NCI-H2171 treated with DMSO at 0.1 percent for 48 hours (cell line): ENCODE data around the gene TOP2B.

Source experiments
- DNase-seq: peaks from one replicate; lab custom pipeline; 2025; lab: John Stamatoyannopoulos, UW

TOP2B gene

DNA sequence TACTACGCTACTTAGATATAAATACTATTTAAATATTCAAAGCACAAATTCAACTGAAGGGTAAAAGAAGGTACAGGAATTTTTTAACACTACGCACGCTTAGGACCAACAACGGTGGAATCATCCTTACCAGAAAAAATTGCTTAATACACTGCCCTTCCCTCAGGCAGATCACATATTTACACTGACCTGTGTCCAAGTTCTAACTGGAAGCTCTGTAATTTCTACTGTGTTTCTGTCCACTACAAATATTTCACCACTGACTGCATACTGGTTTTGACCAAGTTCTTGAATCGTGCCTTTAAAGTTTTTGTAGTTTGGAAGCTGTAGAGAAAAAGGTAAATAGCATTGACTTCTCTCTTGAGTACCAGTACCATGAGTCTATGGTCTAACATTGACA is 44.2 kb downstream of the TOP2B start:
- no peak for DNase-seq

DNA sequence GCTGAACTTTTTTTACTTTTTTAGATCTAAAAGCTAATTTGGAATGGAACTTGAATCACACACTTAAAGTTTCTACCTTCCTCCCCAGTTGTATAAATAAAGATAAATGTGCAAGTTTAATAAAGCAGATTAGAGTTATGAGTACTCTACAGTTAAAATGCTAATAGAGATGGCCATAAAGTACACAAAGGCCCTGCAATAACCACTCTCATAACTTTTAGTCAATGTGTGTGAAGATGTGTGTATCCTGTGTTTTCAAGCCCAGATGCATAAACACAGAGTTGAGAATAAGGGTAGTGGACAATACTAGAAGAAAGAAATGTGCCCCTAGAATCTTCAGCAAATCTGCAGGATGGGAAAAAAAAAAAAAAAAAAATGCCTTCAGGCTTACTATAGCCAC is 45.3 kb downstream of the TOP2B start:
- no peak for DNase-seq

DNA sequence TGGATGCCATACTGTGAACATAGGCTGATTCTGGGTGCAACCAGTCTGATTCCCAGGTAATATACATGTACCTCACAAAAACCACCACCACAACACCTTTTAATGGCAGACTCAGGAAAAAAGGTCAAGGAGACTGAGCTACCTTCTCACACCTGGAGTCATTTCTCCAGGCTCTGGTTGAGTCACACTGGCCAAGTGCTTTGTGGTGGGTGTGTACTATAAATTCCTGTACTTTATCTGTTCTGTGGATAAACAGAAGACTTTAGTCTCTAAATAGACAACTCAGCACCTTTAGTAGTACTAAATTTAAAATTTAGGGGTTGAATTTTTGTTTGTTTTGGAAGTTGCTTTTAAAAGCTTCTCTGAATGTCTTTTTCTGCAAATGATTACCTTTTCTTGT is 46.7 kb downstream of the TOP2B start:
- DNase-seq, result no peak

DNA sequence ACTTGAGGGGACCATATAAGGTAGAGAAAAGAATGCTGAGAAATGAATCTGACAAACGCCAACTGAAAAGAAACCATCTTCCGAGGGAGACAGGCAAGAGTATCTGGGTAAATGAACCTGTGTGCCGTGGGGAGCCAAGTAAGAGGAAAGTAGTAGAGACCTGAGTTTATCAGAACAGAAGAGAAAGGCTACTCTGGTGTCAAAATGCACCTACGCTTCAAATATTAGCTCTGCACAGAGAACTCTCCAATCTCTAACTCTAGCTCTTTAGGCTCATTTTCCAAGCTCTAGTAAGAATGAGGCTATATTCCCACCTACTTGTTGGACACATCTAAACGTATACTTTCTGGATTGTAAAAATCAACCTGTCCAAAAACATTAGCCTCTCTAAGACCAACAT is 53.5 kb downstream of the TOP2B start:
- DNase-seq, result no peak

DNA sequence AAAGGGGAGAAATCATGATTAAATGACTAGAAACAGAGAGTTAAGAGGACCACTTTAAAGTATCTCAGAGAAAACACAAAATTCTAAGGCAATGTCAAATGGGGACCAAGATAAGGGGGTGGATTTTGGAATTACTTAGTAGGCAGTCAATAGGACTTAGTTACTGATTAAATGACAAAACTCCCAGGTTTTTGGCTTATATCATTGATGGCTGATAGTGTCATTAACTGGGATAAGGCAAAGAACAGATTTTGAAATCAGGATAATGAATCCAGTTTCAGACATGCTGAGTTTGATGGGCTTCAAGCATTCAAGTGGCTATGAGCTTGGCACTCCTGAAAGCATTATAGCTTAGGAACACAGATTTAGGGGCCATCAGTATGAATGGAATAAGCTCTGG is 53.9 kb downstream of the TOP2B start:
- DNase-seq, result no peak

DNA sequence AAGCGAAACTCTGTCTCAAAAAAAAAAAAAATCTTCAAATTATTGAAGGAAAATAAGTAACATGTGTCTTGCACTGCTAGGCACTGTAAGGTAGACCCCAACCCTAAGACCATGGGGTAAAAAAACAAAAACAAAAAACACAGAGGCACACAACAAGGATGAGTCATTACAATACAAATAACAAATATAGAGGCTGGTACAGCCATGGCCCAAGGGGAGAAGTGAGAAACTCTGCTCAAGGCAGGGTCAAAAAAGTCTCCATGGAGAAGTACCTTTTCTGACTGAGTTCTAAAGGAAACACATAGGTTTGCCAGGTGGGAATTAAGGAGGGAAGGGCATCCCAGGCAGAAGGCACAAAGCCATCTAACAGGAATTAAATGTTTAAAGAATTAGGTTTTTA is 54.5 kb downstream of the TOP2B start:
- no peak for DNase-seq

DNA sequence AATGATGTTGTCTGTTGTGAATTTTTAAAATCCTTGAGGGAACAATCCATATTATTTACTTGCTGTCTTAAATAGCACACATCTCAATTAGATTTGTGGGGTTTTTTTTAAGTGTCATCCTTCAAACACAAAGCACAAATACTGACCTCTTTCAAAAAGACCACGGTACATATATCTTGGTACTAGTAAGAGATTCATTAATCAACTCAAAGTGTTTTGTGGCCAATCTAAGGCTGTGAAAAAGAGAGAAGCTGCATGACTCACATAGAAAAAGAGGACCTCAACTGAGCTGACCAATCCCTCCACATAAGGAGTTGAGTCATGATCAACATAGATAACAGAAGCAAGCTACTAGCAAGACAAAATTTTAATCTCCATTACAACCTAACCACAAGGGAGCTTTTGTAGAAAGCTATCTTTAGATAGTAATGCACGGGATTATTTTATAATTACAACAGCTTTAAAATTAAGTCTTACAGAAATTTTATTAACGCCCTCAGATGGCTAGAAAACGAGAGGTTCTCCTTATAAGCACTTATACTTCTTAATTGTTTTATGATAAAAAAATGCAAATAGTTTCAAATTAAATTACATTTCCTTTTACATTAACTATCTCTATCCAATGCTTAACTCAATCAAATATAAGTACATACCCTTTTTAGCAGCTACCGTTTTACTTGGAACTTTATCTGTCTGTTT is 60.5 kb downstream of the TOP2B start:
- DNase-seq, result no peak

DNA sequence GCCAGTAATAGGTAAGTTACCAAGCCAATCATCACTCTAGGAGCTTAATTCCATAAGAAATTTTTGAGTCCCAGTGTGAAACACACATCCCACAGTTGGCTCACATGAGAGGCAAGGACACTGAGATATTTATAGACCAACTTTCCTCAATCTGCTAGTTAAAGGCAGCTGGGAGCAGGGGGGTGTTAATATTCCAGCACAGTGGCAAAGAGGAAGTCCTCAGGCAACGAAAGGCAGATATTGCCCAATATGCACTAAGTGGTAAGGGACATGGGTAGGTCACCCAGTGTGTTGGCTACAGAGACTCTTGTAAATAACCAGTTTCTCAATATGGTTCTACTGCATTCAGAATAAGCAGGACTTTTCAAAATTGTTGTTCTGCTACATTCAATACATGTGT is 61.0 kb downstream of the TOP2B start:
- DNase-seq, result no peak

DNA sequence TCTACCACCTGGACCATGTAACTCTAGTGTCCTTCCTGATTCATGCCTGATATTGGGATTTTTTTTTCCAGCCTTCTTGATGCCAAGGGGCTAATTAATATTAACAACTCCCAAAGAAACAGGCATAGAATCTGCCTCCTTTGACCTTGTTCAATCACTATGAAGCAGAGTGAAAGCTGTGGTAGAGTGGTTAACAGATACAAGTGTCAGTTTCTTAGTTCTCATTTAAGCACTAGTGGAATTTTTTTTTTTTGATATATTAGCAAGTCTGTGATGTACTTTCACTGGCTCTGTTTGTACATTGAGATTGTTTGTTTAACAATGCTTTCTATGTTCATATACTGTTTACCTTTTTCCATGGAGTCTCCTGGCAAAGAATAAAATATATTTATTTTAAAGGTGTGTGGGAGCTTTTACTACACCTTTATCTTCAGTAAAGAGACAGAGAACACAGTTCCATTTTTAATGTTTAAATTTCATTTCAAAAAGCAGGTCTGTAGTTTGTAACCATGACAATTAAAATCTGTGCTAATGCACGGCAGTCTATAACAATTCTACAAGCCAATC is 67.1 kb downstream of the TOP2B start:
- no peak for DNase-seq

DNA sequence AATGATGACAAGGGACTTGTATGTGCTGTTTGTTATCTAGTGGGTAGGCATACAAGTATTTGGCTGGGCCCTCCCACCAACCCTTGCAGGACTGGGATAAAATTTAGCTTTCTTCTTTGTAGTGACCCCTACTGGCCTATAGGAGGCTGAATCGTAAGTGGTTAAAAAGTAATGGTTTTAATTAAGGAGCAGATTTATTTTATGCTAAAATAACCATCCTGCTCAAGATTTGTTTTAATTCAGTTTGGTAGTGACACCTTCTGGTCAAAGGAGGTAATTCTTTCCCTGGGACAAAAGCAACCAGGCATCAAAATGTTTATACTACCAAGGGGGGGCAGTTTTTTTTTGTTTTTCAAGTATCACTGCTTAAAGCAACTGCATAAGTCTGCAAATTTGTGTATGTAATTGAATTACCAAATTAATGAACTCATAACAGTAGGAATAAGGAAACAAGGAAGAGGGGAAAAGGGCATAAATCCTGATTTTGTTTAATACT is 70.7 kb downstream of the TOP2B start:
- DNase-seq, result peak; percentile 45

DNA sequence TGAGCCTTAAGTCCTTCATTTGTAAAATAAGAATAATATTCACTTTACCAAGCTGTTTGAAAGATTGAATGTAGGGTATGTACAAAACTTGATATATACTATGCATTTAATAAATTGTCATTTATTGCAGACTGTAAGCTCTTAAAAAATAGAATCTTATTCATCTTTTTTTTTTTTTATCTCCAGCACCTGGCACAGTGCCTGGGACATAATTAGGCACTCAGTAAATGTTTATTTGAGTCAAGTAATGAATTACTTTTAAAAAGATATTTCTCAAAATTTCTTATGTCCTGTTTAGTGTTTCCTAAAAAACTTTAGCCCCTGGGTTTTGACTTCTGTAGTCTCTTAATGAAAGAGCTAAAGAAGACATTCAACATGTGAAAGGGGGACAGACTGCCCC is 71.7 kb downstream of the TOP2B start:
- DNase-seq, result no peak

DNA sequence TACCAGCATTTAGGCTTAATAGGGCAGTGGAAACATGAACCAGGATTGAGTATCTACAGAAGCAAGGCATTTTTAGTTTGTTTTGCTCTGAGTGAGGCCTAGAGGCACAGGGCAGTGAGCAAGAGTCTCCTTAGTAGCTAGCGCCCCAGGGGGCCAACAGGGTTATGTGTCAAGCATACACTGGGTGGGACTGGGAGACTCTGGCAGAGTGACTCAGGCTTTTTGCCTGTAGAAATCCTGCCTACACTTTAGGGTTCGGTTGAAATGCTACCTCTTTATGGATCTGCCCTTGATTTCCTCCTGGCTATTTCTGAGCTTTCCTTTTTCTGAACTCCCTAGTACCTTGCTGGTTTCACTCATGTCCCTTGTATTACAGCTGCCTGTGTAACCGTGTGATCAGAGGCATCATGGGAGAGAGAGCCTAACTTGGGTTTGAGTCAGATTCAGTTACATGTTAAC is 72.2 kb downstream of the TOP2B start:
- peak; percentile 40 for DNase-seq

DNA sequence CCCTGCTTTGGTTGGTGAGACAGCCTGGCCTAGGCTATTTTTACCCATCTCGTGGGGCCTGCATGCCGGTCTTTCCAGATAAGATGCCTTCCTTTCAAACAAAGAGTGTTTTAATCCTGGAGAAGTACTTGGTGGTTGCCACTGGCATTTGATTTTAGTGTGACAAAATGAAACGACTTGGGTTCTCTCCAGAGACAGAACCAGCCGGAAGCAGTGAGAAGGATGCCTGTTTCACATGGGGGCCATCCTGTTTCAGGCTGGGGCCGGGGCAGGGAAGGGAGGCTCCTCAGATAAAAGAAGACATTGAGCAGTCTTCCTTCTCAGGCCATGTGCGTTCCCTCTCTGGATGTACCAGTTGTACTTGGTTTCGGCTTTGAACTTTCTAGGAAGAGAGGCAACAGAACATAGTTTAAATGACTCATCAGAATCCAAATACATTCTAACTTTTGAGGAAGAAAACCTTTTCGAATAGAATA is 74.9 kb downstream of the TOP2B start:
- no peak for DNase-seq

DNA sequence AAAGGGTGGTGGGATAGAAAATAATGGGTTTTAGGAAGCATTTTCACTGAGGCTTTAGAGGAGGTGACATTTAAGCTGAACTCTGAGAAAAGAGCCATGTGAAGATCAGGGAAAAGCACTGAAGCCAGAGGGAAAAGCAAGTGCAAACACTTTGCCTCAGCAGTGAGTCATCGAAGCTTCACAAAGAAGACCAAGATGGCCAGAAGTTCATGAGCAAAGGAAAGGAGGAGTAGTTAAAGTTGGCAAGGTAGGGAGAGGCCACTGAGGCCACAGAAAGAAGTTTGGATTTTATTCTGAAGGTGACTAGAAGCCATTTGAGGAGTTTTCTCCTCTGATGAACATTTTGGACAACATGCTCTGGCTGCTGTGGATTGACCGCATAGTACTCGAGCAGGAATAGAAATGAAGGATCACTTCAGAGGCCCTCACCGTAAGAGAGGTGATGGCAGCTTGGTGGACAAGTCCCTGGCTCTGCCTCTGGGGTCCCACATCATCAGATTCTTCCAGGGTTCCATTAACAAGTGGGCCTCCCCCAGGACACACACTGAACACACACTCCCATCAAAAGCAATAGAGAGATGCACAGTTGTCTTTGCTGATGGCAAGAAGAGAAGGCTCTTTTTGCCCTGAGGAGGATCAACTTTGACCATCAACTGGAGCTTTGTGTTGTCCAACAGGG is 75.5 kb downstream of the TOP2B start:
- DNase-seq, result no peak

DNA sequence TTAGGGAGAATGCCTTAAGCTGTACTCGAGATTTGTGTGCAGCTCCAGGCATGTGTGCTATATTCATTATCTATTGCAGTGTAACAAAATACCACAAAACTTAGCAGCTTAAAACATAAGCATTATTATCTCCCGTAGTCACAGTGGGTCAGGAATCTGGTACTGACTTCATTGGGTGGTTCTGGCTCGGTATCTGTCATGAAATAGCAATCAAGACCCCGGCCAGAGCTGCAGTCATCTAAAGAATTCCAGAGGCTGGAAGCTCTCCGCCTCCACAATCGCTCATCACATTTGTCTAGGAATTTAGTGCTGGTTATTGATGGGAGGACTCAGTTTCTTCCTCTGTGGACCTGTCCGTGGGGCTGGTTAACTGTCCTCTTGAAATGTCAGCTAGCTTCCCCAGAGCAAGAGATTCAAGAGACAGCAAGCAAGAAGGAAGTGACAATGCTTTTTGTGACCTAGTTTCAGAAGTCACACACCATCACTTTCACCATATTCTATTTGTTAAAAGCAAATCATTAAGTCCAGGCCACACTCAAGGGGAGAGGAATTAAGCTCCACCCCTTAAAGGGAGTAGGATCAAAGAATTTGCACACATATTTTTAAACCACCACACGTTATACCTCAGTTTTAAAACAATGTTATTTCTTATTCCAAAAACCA is 76.1 kb downstream of the TOP2B start:
- DNase-seq, result no peak

DNA sequence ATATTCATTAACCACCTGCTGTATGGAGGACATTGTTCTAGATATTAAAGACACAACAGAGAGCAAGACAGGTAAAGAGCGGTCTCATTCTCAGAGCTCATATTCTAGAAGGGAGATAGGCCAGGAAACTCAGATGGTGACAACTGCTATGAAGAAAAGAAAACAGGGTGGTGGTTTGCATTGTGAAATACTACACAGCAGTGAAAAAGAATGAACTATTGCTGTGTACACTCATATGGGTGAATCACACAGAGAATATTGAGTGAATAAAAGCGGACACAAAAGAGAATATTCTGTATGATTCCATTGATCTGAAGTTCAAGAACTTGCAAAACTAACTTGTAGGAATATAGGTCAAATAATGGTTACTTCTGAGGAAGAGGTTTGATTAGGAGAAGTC is 76.7 kb downstream of the TOP2B start:
- no peak for DNase-seq

DNA sequence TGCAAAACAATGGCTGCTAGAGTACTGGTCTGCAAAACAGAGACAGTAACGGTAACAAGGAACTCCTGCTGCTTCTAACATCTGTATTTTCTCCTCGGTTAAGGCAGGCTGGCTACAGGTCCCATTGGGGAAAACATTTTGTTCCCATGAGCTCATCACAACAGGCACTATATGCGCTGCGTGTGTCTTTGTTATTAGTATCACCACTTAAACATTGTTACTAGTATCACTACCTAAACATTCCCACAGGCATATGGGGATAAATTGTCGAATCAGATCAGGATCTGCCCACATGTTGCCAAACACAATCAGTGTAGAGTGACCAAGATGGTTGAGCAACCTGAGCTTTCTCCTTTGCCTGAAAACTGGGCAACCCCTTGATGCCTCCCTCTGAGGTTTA is 77.2 kb downstream of the TOP2B start:
- DNase-seq, result no peak

DNA sequence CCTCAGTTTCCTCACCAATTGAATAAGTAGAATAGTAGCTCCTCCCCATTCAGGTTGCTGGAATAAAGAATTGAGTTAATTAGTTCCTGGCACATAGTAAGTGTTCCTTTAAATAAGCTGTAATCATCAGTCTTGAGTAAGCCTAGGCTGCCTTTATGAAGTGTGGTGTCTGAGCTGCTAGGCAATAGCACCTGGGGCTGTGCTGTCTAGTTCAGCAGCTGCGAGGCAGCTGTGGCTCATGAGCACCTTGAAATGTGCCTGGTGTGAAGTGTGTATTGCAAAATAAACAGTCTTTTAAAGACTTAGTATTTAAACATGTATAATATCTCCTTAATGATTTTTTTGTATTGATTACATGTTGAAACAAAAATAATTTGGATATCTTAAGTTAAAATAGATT is 77.6 kb downstream of the TOP2B start:
- DNase-seq, result no peak

DNA sequence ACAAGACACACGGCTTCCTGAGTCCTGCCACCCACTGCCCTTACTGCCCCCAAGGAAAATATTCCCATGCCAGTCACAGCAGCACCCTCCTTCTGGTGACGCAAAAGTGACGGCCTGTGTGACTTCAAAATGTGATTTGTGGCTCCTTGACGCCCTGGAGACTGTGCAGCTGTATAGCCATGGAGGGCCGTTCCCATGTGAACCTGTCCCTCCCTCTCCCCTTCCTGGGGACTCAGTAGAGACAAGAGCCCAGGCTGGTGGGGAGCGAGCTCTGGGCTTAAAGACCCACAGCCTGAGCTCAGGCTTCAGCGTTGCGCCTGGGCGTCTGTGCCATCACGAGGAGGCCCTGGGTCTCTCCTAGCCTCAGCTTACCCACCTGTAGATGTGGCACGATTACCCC is 78.2 kb downstream of the TOP2B start:
- DNase-seq, result no peak

DNA sequence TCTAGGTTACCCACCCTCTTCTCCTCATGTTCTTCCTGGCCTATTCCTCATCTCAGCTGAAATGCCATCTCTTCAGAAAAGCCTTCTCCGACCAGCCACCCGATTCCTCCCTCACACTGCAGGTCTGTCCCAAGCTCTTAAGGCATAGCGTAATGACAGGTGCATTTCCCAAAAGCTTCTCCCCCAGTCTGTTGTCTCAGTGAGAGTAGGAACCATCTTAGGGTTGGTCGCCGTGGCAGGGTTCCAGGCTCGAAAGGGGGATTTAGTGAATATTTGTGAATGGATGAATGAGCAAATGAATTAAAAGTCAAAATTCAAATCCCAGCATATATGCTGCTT is 78.6 kb downstream of the TOP2B start:
- DNase-seq, result no peak

DNA sequence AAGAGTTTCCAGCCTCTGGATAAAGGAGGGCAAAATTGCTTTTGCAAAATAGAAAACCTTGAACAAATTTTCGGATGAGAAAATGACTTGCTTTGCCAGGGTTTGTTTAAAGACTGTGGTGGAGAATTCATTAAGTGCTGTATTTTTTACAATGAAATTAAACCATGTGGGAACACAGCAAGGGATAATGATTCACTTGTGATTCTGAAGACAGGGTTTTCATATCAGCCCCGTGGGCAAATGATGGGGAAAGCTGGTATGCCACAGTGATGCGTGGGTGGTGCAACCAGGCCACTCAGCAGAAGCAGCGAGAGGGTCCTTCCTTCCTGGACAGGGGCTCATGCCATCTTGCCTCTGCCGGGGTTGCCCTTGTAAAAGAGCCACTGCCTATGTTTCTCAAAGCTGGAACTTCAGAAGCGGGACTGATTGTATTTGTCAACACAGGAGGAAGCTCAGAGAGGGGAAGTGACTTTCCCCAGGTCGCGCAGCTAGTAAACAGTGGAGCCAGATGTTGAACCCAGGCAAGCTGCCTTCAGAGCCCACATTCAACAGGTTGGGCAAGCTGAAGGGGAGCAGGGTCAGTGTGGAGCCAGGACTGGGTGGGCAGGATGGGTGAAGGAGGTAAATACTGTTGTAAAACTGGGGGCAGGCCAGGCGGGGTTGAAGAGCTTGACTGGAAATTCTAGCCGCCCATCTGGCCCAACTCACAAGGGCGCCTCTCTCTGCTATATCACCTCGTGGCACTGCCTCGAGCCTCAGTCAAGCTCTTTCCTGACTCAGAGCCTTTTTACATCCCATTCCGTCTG is 79.1 kb downstream of the TOP2B start:
- no peak for DNase-seq
